Measurements from ENCODE around the gene KLHL24.
A peak's percentile ranks its signal among the peaks of the same experiment; 100 is the strongest.
"Not testable (repeated sequence)": the region's sequence is repeated elsewhere in the genome, so short reads cannot be mapped to it uniquely, and the experiment has no call there.

KLHL24 gene

GRCh38 chr3:183635431-183636220 lies at the start of gene KLHL24:
Gene KLHL24, plus strand, starts transcription at chr3:183635623. Its CDS starts 14,734 bp downstream, at chr3:183650357.
- peak; percentile 93 for DNase-seq (ENCODE audit: low read depth)

GRCh38 chr3:183586477-183586876 lies 48.9 kb upstream of the KLHL24 start:
- no peak for DNase-seq (ENCODE audit: low read depth)

- DNase-seq (ENCODE audit: low read depth), result no peak
These were observed 48.1 kb upstream of the KLHL24 start for GRCh38 chr3:183587336-183587735.

- no peak for DNase-seq (ENCODE audit: low read depth)
These were observed 45.0 kb upstream of the KLHL24 start for GRCh38 chr3:183590442-183590841.

- peak; percentile 19 for DNase-seq (ENCODE audit: low read depth)
These were observed 43.4 kb upstream of the KLHL24 start for GRCh38 chr3:183591881-183592521.

GRCh38 chr3:183592821-183593220 lies 42.6 kb upstream of the KLHL24 start:
- no peak for DNase-seq (ENCODE audit: low read depth)

GRCh38 chr3:183594636-183595035 lies 40.8 kb upstream of the KLHL24 start:
- no peak for DNase-seq (ENCODE audit: low read depth)

GRCh38 chr3:183597959-183598358 lies 37.5 kb upstream of the KLHL24 start:
- no peak for DNase-seq (ENCODE audit: low read depth)

GRCh38 chr3:183611326-183611725 lies 24.1 kb upstream of the KLHL24 start:
- DNase-seq (ENCODE audit: low read depth), result not testable (repeated sequence)

GRCh38 chr3:183613366-183614285 lies 21.8 kb upstream of the KLHL24 start:
- DNase-seq (ENCODE audit: low read depth), result peak; percentile 24

- no peak for DNase-seq (ENCODE audit: low read depth)
These were observed 16.9 kb upstream of the KLHL24 start for GRCh38 chr3:183618542-183618941.

GRCh38 chr3:183619010-183619409 lies 16.4 kb upstream of the KLHL24 start:
- no peak for DNase-seq (ENCODE audit: low read depth)

GRCh38 chr3:183619624-183620251 lies 15.7 kb upstream of the KLHL24 start:
- DNase-seq (ENCODE audit: low read depth), result no peak

- no peak for DNase-seq (ENCODE audit: low read depth)
These were observed 15.2 kb upstream of the KLHL24 start for GRCh38 chr3:183620252-183620628.

- not testable (repeated sequence) for DNase-seq (ENCODE audit: low read depth)
These were observed 12.9 kb upstream of the KLHL24 start for GRCh38 chr3:183622473-183622872.

- DNase-seq (ENCODE audit: low read depth), result no peak
These were observed 8.4 kb upstream of the KLHL24 start for GRCh38 chr3:183626877-183627594.

- no peak for DNase-seq (ENCODE audit: low read depth)
These were observed 5.7 kb upstream of the KLHL24 start for GRCh38 chr3:183629546-183630301.

- no peak for DNase-seq (ENCODE audit: low read depth)
These were observed 3.7 kb upstream of the KLHL24 start for GRCh38 chr3:183631715-183632114.

GRCh38 chr3:183632725-183633124 lies 2.7 kb upstream of the KLHL24 start:
- DNase-seq (ENCODE audit: low read depth), result not testable (repeated sequence)

GRCh38 chr3:183634707-183635106 lies 716 bp upstream of the KLHL24 start:
- no peak for DNase-seq (ENCODE audit: low read depth)

GRCh38 chr3:183635107-183635430 lies 354 bp upstream of the KLHL24 start:
- no peak for DNase-seq (ENCODE audit: low read depth)
